Natural killer cell (primary cell): ENCODE measurements around the gene USP24. TPM values are rescaled to one million over a fixed set of nuclear protein-coding genes. Genes with fewer than 3 reads are reported as not detected.
"Not testable (repeated sequence)": the region's sequence is repeated elsewhere in the genome, so short reads cannot be mapped to it uniquely, and the experiment has no call there.

ENCODE experiments used
- ATAC-seq, 3 donors: fragments of 150-1000 bp in 2 of 3; fragments of 200-7000 bp in 1 of 3; cut with Tn5 transposase; 1 replicate in 1 of 3; 2 replicates in 2 of 3; pipeline ENCODE4 v1.10.0; 2021; ENCODE audit warnings: mild to moderate bottlenecking in 2 of 3, moderate library complexity in 2 of 3
- DNase-seq, 2 donors: peaks; one replicate each; pipeline versions ENCODE4 v3.0.0 to v3.0.0-alpha.2; 2013 to 2021; ENCODE audit warnings: mixed read lengths in 1 of 2
- H3K27ac ChIP-seq: one replicate; pipeline ENCODE4 v1.5.1; 2013; ENCODE audit warnings: mild to moderate bottlenecking, low read length
- H3K27me3 ChIP-seq: one replicate; pipeline ENCODE4 v1.6.1; 2013; ENCODE audit warnings: low read length; ENCODE audit not compliant: control insufficient read depth, insufficient read depth
- H3K36me3 ChIP-seq: one replicate; pipeline ENCODE4 v1.6.1; 2013; ENCODE audit warnings: low read length; ENCODE audit not compliant: control insufficient read depth, insufficient read depth
- H3K4me1 ChIP-seq: one replicate; pipeline ENCODE4 v1.6.1; 2013; ENCODE audit warnings: low read length; ENCODE audit not compliant: control insufficient read depth, insufficient read depth
- H3K4me3 ChIP-seq: one replicate; pipeline ENCODE4 v1.5.1; 2013; ENCODE audit warnings: low read length
- H3K9me3 ChIP-seq: one replicate; pipeline ENCODE4 v1.6.1; 2013; ENCODE audit warnings: low read length; ENCODE audit not compliant: control insufficient read depth, insufficient read depth
- H3K27ac Mint-ChIP-seq, 2 donors: one replicate each; pipeline ENCODE4 v1.8.0; 2022; ENCODE audit warnings: mild to moderate bottlenecking in 2 of 2, mixed read lengths in 2 of 2, moderate library complexity in 1 of 2
- H3K27me3 Mint-ChIP-seq, 2 donors: one replicate each; pipeline ENCODE4 v1.8.0; 2022; ENCODE audit warnings: low read depth in 2 of 2, mixed read lengths in 2 of 2
- H3K36me3 Mint-ChIP-seq: one replicate; pipeline ENCODE4 v1.8.0; 2022; ENCODE audit warnings: mixed read lengths
- H3K4me1 Mint-ChIP-seq, 2 donors: one replicate each; pipeline ENCODE4 v1.8.0; 2022; ENCODE audit warnings: mixed read lengths in 2 of 2
- H3K4me3 Mint-ChIP-seq: one replicate; pipeline ENCODE4 v1.8.0; 2022; ENCODE audit warnings: mild to moderate bottlenecking, moderate library complexity, mixed read lengths
- H3K9me3 Mint-ChIP-seq, 2 donors: one replicate each; pipeline ENCODE4 v1.8.0; 2022; ENCODE audit warnings: mixed read lengths in 2 of 2
- CTCF ChIP-seq: fragments of 200-600 bp; IDR thresholded peaks from one replicate; pipeline ENCODE4 v1.8.0; 2022; ENCODE audit warnings: antibody characterized with exemption
- WGBS: methylation state at CpG from one replicate; pipeline ENCODE4 v1.1.7; 2013; ENCODE audit warnings: missing lambda C conversion rate; ENCODE audit not compliant: insufficient coverage; 5-methylcytosine and 5-hydroxymethylcytosine counted together
- intact Hi-C: fragments of 100-400 bp; cut with micrococcal nuclease; formaldehyde crosslinking; loops from one replicate; pipeline ENCODE4 v1.14.2; 2022
- total RNA-seq, 4 donors: library from RNA; stranded (reverse); fragments of 120-200 nt in 1 of 4; gene quantifications; one replicate each; pipeline versions ENCODE4 v1.2.3 to v1.2.4, GENCODE V29; 2013 to 2022

USP24 gene
- total RNA-seq, 3 donors from 2014 or later (not counting 1 experiment from before 2014, with no cell fraction given) = 155 TPM

DNA sequence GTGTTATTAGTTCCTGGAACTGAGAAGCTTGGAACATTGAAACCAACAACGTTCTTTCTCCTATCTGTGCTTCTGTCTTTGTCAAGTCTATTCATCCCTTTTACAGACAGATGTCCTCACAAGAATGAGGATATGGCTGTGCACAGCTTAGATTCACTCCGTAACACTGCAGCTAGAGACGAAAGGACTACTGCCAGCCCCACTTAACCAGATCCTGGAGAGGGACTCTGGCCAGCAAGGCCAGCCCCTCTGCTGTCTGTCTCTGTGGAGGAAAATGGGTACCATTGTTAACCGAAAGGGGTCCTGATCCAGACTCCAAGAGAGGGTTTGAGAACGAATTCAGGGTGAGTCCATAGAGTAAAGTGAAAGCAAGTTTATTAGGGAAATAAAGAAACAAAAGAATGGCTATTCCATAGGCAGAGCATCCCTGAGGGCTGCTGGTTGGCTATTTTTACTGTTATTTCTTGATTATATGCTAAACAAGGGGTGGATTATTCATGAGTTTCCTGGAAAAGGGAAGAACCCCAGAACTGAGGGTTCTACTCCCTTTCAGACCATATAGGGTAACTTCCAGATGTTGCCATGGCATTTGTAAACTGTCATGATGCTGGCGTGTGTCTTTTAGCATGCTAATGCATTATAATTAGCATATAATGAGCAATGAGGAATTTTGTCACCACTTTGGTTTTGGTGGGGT is 17.4 kb upstream of the USP24 start:
- no peak overlapping the region for H3K4me3 Mint-ChIP-seq
- intact Hi-C loops = no loop called here
- Histone ChIP-seq H3K36me3 (no peaks in the 10 kb centered on the region), H3K9me3 (peaks cover 3% of the 10 kb centered on the region), H3K4me3 (no peak overlapping the region), H3K27me3 (no peaks in the 10 kb centered on the region), H3K27ac (no peak overlapping the region), H3K4me1 (no peaks in the 10 kb centered on the region)
- H3K36me3 Mint-ChIP-seq = no peaks in the 10 kb centered on the region
- H3K27ac Mint-ChIP-seq = no peak overlapping the region
- no peak for TF ChIP-seq CTCF
- H3K27me3 Mint-ChIP-seq = peaks cover 0 to 9% of the 10 kb centered on the region in 2 donors
- peaks cover 0 to 5% of the 10 kb centered on the region in 2 donors for H3K4me1 Mint-ChIP-seq
- 89% methylated on average over 6 of the region's 6 CpGs for WGBS
- DNase-seq (no peak), ATAC-seq (no peak)
- no peaks in the 10 kb centered on the region for H3K9me3 Mint-ChIP-seq

DNA sequence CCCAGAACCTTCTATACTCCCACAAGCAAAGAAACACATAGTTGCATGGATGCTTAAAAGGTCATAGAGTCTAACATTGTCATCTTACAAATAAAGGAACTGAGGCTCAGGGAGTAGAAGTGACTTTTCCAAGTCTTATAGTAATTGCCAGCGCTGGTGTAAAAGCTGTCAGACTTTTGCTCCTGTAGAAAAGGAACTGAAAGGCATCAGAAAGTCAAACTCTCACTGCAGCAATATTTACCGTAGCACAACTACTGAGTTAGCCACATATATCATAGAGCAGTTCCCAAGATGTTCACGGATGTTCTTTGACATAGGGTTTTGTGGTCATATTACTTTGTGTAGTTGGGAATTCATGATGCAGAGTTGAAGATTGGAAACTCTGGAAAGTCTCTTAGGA is 16.6 kb upstream of the USP24 start:
- whole genome bisulfite sequencing = 92% methylated on average over 1 of the region's 3 CpGs
- Histone ChIP-seq H3K27ac (no peak overlapping the region), H3K27me3 (no peaks in the 10 kb centered on the region), H3K36me3 (no peaks in the 10 kb centered on the region), H3K4me3 (no peak overlapping the region), H3K9me3 (peaks cover 4% of the 10 kb centered on the region), H3K4me1 (no peaks in the 10 kb centered on the region)
- H3K4me1 Mint-ChIP-seq = peaks cover 0 to 5% of the 10 kb centered on the region in 2 donors
- ATAC-seq (no peak), DNase-seq (no peak)
- H3K27ac Mint-ChIP-seq = no peak overlapping the region
- no peaks in the 10 kb centered on the region for H3K36me3 Mint-ChIP-seq
- H3K9me3 Mint-ChIP-seq = peaks cover 0 to 2% of the 10 kb centered on the region in 2 donors
- intact Hi-C loops = no loop called here
- no peak overlapping the region for H3K4me3 Mint-ChIP-seq
- TF ChIP-seq CTCF = no peak
- H3K27me3 Mint-ChIP-seq = peaks cover 0 to 9% of the 10 kb centered on the region in 2 donors

DNA sequence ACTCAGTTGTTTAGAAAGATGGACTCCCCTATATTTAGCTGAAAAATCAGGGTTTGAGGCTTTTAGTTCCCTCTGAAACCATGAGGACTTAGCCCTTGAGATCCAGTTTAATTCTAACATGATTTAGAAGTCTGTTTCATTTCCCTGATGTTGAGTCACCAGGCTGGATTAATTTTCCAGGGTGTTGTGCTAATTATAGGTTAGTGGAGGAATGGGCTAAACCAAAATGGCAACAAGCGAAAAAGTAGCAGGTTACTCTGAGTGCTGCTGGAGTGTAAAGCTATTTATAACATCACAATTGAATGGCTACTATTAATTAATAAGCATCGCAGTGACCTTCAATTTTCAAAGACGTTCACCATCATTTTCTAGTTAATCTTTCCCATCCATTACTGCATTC is 15.5 kb upstream of the USP24 start:
- Mint-ChIP-seq H3K9me3 (peaks cover 0 to 2% of the 10 kb centered on the region in 2 donors), H3K4me1 (peaks cover 0 to 3% of the 10 kb centered on the region in 2 donors), H3K27ac (no peak overlapping the region), H3K36me3 (no peaks in the 10 kb centered on the region), H3K4me3 (no peak overlapping the region), H3K27me3 (peaks cover 0 to 9% of the 10 kb centered on the region in 2 donors)
- Histone ChIP-seq H3K27me3 (no peaks in the 10 kb centered on the region), H3K27ac (no peak overlapping the region), H3K9me3 (peaks cover 4% of the 10 kb centered on the region), H3K4me3 (no peak overlapping the region), H3K4me1 (no peaks in the 10 kb centered on the region), H3K36me3 (no peaks in the 10 kb centered on the region)
- TF ChIP-seq CTCF = no peak
- intact Hi-C loops = no loop called here
- no peak for DNase-seq
- WGBS = 86% methylated on average over 2 of the region's 3 CpGs
- ATAC-seq = no peak

- H3K27me3 Mint-ChIP-seq, H3K27me3 ChIP-seq, ATAC-seq, H3K27ac ChIP-seq, H3K9me3 ChIP-seq, H3K4me1 ChIP-seq, H3K36me3 ChIP-seq, H3K4me1 Mint-ChIP-seq, H3K36me3 Mint-ChIP-seq, H3K4me3 ChIP-seq, H3K27ac Mint-ChIP-seq, H3K9me3 Mint-ChIP-seq, DNase-seq, intact Hi-C loops, H3K4me3 Mint-ChIP-seq: not testable (repeated sequence)
- WGBS = over 99% methylated on average over 4 of the region's 4 CpGs
Observed at GRCh38 chr1:55229726-55230125, 14.6 kb upstream of the USP24 start.
